KOPT-K1 (cell line): ENCODE results near the gene PPARG.

Experiments
- H3K27ac ChIP-seq: fragments of 200-600 bp; sonication (generic); 2 replicates; pipeline ENCODE4 v1.5.1; 2016; ENCODE audit warnings: antibody characterized with exemption, mild to moderate bottlenecking, low read depth, low read length; ENCODE audit not compliant: poor library complexity, severe bottlenecking
- H3K36me3 ChIP-seq: fragments of 200-600 bp; sonication (generic); 2 replicates; pipeline ENCODE4 v1.5.1; 2017; ENCODE audit warnings: antibody characterized with exemption, mild to moderate bottlenecking, low read length, moderate library complexity; ENCODE audit not compliant: insufficient read depth
- H3K9me3 ChIP-seq: fragments of 200-600 bp; sonication (generic); 2 replicates; pipeline ENCODE4 v1.5.1; 2017; ENCODE audit warnings: antibody characterized with exemption, low read length, mild to moderate bottlenecking; ENCODE audit not compliant: insufficient read depth, poor library complexity, severe bottlenecking

PPARG gene

GRCh38 chr3:12338595-12339546 lies 50.0 kb downstream of the PPARG start:
- no peaks in the 10 kb centered on the region for H3K9me3 ChIP-seq
- no peaks in the 10 kb centered on the region for H3K36me3 ChIP-seq
- H3K27ac ChIP-seq: no peak overlapping the region

DNA sequence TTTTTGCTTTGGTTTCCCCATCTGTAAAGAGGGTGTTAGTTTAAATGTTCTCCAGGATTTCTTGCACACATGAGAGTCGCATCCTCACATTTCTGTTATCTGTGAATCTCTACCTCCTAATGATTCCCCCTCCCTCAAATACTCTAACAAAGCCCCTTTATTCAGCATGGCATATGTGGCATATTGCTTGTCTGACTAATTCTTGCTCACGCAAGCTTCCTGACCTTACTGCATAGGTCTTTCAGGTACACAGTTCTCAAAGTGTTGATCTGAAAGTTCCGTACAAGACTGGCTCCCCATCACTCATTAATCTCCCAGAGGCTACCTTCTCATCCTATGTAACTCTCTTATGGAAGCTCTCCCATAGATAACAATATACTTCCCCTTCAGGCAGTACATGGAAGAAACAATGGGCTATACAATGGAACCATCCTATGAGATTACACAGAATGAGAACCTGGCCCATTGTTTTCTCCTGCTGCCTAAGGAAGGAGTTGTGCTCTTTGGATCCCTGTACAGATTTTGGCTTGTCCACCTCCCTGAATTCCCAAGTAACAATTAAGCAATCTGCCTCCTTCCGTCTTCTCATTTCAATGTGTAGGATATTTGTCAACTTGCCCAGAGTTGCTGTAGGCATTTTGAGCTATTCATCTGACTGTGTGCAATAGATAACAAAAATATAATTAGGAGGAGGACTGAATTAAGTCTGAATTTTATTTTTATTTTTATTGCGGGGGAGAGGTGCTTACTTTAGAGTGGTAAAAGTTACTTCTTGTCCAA lies 51.0 kb downstream of the PPARG start:
- Histone ChIP-seq H3K9me3 (no peaks in the 10 kb centered on the region), H3K27ac (no peak overlapping the region), H3K36me3 (no peaks in the 10 kb centered on the region)

DNA sequence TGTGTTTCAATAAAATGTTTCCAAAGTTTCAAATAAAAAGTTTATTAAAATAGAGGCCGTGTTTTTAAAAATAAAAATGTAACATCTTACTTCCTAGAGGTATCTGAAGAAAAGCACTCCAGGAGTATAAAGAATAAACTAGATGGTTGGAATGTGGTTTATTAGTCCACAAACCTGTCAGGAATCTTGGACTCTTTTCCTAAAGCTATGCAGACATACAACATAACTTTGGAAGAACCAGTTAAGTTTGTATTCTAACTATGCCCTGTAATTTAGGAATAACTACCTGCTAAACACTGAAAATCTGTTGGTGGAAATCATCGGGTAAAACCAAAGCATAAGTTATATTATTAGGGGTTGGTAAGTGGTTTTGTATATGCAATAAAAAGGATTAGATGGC lies 51.6 kb downstream of the PPARG start:
- no peak overlapping the region for H3K27ac ChIP-seq
- H3K9me3 ChIP-seq: no peaks in the 10 kb centered on the region
- H3K36me3 ChIP-seq: no peaks in the 10 kb centered on the region

DNA sequence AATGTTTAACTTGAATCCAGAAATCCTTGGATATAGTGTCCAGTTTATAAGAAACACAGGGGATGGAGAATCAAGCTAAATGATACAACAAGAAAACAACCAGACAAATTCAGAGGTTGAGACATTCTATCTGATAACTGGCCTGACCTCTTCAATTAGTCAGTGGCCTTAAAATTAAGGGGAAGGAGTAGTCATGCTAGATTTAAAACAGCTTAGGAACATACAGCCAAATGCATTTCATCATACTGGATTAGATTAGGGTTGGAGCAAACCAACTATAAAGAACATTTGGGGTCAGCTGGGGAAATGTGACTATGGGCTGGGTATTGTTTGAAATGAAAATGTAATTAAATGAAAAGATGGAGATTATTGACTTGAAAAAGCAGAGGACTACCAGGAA lies 53.3 kb downstream of the PPARG start:
- Histone ChIP-seq H3K9me3 (no peaks in the 10 kb centered on the region), H3K27ac (no peak overlapping the region), H3K36me3 (no peaks in the 10 kb centered on the region)

- H3K36me3 ChIP-seq: no peaks in the 10 kb centered on the region
- no peak overlapping the region for H3K27ac ChIP-seq
These were observed 54.2 kb downstream of the PPARG start for GRCh38 chr3:12343047-12343501.

DNA sequence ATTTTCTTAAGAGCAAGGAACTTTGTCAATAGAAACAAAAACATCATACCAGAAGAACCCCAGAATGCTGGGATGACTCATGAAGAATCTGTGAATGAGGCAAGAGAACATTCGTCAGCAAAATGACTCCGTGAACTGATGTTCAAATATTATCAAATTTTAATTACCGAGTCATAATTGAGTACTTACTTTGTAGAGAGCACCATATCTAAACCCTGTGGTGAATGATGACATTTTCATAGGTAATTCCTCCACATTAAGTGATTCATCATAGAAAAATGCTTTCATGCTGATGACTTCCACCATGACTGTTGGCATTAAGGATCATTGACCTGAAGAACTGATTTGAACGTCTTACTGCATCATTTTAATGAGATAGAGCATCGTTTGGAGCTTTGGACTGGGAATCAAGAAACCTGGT lies 56.3 kb downstream of the PPARG start:
- H3K9me3 ChIP-seq: no peaks in the 10 kb centered on the region
- H3K27ac ChIP-seq: no peak overlapping the region
- no peaks in the 10 kb centered on the region for H3K36me3 ChIP-seq

More at GRCh38 chr3:12343047-12343501, 54.2 kb downstream of the PPARG start:
- H3K9me3 ChIP-seq: no peaks in the 10 kb centered on the region

GRCh38 chr3:12345584-12346494 lies 57.0 kb downstream of the PPARG start:
- no peak overlapping the region for H3K27ac ChIP-seq
- H3K36me3 ChIP-seq: no peaks in the 10 kb centered on the region
- H3K9me3 ChIP-seq: no peaks in the 10 kb centered on the region

GRCh38 chr3:12347301-12347700 lies 58.4 kb downstream of the PPARG start:
- no peak overlapping the region for H3K27ac ChIP-seq
- H3K36me3 ChIP-seq: no peaks in the 10 kb centered on the region
- H3K9me3 ChIP-seq: no peaks in the 10 kb centered on the region

DNA sequence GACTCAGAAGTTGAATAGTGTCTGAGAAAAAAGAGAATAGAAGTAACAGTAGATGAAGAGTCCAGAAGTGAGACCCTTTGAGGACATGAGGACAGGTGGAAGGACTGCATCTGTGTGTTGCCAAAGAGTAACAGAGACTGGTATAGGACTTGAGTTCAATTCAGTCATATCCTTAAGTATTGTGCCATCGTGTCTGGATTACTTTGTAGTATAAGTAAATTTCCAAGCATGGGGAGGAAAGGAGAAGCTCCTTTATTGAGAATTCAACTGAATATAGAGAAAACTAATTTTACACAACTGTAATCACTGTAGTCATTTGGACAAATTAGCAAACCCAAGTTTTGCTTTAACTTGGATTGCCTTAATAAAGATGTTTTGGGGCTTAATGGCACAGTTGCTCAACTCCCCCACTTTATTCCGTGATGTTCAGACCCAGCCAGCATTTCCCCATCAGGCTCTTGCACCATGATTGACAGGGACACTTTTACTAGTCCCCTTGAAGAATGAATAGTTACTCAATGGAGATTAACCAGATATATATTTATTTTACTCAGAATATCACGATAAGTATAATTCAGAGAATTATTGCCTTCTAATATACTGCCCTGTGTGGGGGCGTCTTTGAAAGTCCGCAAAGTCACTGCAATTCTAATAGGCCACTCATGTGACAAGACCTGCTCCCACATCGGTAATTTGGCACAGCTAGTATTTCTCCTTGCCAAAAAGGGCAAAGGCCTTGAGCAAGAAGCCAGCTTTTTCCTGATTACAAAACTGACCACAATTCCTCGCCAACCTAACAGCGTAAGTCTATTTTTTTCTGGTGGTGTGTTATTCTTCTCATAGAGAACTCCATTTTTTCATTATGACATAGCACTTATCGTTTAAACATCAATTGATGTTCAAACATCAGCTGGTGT lies 61.3 kb downstream of the PPARG start:
- Histone ChIP-seq H3K27ac (no peak overlapping the region), H3K9me3 (no peaks in the 10 kb centered on the region), H3K36me3 (no peaks in the 10 kb centered on the region)

- Histone ChIP-seq H3K36me3 (no peaks in the 10 kb centered on the region), H3K27ac (no peak overlapping the region), H3K9me3 (no peaks in the 10 kb centered on the region)
These were observed 62.3 kb downstream of the PPARG start for GRCh38 chr3:12351145-12351544.

- no peaks in the 10 kb centered on the region for H3K9me3 ChIP-seq
- no peak overlapping the region for H3K27ac ChIP-seq
- H3K36me3 ChIP-seq: no peaks in the 10 kb centered on the region
These were observed 63.4 kb downstream of the PPARG start for GRCh38 chr3:12352253-12352652.

DNA sequence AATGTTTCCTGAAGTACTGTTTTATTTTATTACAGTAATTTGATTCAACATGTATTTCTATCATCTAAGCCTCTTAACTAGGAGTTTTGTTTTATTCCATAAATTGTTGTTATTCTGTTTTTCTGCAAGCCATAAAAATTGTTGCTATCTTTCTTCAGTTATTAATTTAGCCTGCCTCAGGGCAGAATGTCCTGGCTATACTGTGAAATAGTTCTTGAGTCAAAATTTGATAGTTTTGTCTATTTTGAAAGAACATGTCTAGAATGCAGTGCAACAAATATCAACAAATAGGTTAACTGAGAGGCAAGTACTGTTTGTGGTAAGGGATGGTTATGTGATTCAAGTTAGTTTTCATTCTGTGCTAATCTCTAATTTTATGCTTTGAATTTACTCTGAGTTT lies 63.9 kb downstream of the PPARG start:
- H3K9me3 ChIP-seq: no peaks in the 10 kb centered on the region
- no peaks in the 10 kb centered on the region for H3K36me3 ChIP-seq
- no peak overlapping the region for H3K27ac ChIP-seq

- no peaks in the 10 kb centered on the region for H3K36me3 ChIP-seq
- H3K27ac ChIP-seq: no peak overlapping the region
- no peaks in the 10 kb centered on the region for H3K9me3 ChIP-seq
These were observed 65.1 kb downstream of the PPARG start for GRCh38 chr3:12353796-12354525.
